DMS53 treated with DMSO at 0.1 percent for 48 hours (cell line): ENCODE measurements around the gene KLK6.

Source experiments
- DNase-seq: peaks from one replicate; lab custom pipeline; 2025; ENCODE audit not compliant: unreplicated experiment; lab: John Stamatoyannopoulos, UW

The KLK6 gene

GRCh38 chr19:50912727-50913716 is 56.4 kb downstream of the KLK6 start:
- DNase-seq: no peak

GRCh38 chr19:50912102-50912599 is 57.2 kb downstream of the KLK6 start:
- no peak for DNase-seq

GRCh38 chr19:50911206-50912101 is 57.9 kb downstream of the KLK6 start, which contains the start of gene KLK4:
Gene KLK4, minus strand, starts transcription at chr19:50911395. Its CDS starts 657 bp downstream, at chr19:50910738.
- DNase-seq: no peak

GRCh38 chr19:50910722-50911121 is 58.7 kb downstream of the KLK6 start:
- no peak for DNase-seq

GRCh38 chr19:50909240-50910070 is 59.9 kb downstream of the KLK6 start:
- no peak for DNase-seq
